C4-2B (cell line): Measurements from ENCODE around the gene ITFG2.

Source experiments
- ZFX ChIP-seq: fragments of 450-650 bp; IDR thresholded peaks from 2 replicates; pipeline ENCODE4 v1.6.1; 2017
- TF ChIP-seq, protein P1 (sequence below): fragments of 450-650 bp; conservative IDR thresholded peaks from 2 replicates; pipeline ENCODE4 v1.5.1; 2017; ENCODE audit warnings: mild to moderate bottlenecking

DNA sequence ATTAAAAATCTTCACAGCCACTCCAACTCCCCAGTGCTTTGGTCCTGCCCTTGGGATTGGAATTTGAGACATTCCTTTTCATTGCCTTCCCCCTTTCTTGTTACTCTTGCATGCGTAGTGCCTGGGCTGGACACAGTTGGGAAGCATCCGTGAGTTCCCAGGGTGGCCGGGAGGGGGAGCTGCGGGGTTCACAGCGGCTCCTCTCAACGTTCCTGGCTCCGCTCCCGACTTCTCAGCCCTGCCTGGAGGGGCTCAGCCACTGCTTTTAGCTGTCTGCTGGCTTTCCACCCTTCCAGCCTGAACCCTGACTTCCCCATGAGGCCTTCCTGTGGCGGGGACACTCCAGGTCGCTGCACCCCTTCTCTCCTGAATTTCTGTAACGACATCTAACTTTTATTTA lies 41.2 kb downstream of the ITFG2 start:
- TF ChIP-seq, protein P1, sequence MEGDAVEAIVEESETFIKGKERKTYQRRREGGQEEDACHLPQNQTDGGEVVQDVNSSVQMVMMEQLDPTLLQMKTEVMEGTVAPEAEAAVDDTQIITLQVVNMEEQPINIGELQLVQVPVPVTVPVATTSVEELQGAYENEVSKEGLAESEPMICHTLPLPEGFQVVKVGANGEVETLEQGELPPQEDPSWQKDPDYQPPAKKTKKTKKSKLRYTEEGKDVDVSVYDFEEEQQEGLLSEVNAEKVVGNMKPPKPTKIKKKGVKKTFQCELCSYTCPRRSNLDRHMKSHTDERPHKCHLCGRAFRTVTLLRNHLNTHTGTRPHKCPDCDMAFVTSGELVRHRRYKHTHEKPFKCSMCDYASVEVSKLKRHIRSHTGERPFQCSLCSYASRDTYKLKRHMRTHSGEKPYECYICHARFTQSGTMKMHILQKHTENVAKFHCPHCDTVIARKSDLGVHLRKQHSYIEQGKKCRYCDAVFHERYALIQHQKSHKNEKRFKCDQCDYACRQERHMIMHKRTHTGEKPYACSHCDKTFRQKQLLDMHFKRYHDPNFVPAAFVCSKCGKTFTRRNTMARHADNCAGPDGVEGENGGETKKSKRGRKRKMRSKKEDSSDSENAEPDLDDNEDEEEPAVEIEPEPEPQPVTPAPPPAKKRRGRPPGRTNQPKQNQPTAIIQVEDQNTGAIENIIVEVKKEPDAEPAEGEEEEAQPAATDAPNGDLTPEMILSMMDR = peak; percentile 94
- TF ChIP-seq ZFX = no peak
